Germinal center (tissue), 1 donor: ENCODE results near the gene ACVRL1.
A peak's percentile ranks its signal among the peaks of the same experiment; 100 is the strongest.

ENCODE experiments used
- DNase-seq: peaks from one replicate; pipeline ENCODE4 v3.0.0; 2012; ENCODE audit warnings: mixed read lengths, low spot score

ACVRL1 gene

DNA sequence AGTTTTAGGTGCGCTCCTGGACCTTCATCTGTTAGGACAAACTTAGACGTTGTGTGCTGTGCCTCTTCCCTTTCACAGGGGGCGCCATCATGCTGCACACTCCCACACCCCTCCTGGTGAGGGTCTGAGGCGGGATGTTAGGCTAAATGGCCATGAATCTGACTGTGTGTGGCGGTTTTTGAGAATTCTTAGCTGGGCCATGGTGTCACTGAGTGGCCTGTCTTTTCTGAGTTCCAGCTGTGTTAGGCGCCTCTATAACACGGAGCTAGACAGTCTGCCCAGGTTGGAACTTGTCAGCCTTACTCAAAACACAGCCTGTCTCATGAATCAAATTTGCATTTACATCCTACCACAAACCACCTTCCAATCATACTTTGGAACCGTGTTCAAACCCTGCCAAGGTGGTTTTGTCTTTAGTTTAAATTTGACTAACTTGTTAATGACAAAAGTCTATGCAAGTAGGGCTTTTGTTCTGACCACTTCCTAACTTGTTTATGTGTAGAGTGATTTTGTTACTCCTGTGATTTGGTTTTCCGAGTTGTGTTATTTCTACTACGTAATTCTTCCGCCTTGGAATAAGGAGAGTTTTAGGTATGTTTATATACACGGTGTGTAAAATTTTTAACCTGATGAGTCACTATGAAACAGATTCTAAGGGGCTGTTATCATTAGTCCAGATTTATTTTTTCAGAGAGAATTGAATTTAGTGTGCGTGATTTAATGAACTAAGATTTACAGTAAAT is 63.8 kb downstream of the ACVRL1 start:
- DNase-seq, result peak; percentile 55

DNA sequence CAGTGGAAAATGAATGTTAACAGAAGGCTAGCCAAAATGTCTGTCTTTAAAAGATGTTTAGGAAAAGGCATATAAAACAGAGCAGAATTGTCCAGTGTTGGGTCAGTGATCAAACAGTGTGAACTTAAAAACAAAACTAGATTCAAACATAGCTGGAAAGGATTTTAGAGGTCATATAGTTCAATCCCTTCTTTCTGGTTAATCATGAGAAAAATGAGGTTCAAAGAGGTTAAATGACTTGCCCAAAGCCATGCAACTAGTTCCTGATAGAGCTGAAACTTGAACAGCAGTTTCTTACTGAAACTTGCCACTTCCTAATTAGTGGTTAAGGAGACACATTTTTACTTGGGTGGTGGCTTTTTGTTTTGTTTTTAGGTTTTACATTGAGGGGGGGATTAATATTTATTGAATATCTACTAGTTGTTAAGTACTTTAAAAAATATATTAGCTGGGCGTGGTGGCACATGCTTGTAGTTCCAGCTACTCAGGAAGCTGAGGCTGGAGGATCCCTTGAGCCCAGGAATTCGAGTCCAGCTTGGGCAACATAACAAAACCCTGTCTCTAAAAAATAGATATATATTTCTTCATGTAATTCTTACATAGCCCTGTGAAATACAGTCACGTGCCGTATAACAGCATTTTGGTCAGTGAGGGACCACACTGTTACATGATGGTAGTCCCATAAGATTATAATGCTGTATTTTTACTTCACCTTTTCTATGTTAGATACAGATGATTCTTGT is 64.5 kb downstream of the ACVRL1 start:
- DNase-seq, result no peak

- DNase-seq, result no peak
Measured at GRCh38 chr12:51972422-51972812, 65.1 kb downstream of the ACVRL1 start.

DNA sequence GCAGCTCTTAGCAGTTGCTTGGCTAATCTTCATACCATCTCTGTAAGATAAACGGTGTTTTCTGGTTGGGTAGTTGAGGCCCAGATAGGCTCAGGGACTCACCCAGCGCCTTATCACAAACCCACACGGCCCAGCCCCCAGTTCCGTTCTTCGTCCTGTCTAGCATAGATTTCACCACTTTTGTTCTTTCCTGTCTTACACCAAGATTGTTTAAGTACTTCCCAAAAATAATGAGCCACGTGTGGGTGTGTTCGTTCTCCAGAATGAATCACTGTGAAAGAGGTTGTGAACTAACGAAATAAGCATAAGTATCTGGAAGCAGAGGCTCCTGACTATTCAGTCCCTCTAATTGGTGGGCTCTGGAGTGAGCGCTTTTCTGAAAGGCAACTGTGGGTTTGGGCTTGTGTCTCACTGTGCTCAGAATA is 65.6 kb downstream of the ACVRL1 start:
- no peak for DNase-seq
